Measurements from ENCODE around the gene MCEMP1. TPM values are rescaled to one million over a fixed set of nuclear protein-coding genes. Genes with fewer than 3 reads are reported as not detected.

Gene MCEMP1
- total RNA-seq, 4 donors from 2014 or later = 0.67 TPM; not detected in 3

DNA sequence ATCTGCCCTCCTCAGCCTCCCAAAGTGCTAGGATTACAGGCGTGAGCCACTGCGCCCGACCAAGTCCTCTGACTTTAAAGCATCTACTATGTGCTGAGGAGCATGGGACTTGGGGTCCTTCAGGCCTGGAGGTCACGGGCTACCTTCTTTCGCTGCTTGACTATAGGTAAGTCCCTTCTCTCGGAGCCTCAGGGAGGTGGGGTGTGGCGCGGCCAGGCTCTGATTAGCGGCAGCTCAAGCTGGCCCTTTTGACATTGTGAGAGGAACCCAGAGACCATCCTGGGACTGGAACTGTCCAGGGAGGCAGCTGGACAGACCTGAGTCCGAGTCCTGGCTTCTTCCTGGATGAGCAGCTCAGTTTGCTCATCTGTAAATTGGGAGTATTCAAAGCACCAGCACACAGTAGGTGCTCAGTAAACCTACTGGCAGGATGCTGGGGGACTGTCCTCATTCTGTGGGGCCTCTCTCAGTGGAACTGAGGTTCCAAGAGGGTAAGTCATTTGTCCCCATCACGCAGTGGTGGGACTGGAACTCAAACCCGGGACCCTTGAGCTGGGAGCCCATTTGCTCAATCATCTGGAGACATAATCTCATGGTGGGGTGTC is 24.3 kb downstream of the MCEMP1 start:
- no peaks in the 10 kb centered on the region for H3K36me3 ChIP-seq
- no peak overlapping the region for H3K4me3 ChIP-seq
- H3K4me1 ChIP-seq = no peaks in the 10 kb centered on the region
- no peak overlapping the region for H3K27ac ChIP-seq
- no peaks in the 10 kb centered on the region for H3K27me3 ChIP-seq
- no peak for TF ChIP-seq POLR2A (IDR thresholded peaks at IDR 0.05)
- TF ChIP-seq, protein P1, sequence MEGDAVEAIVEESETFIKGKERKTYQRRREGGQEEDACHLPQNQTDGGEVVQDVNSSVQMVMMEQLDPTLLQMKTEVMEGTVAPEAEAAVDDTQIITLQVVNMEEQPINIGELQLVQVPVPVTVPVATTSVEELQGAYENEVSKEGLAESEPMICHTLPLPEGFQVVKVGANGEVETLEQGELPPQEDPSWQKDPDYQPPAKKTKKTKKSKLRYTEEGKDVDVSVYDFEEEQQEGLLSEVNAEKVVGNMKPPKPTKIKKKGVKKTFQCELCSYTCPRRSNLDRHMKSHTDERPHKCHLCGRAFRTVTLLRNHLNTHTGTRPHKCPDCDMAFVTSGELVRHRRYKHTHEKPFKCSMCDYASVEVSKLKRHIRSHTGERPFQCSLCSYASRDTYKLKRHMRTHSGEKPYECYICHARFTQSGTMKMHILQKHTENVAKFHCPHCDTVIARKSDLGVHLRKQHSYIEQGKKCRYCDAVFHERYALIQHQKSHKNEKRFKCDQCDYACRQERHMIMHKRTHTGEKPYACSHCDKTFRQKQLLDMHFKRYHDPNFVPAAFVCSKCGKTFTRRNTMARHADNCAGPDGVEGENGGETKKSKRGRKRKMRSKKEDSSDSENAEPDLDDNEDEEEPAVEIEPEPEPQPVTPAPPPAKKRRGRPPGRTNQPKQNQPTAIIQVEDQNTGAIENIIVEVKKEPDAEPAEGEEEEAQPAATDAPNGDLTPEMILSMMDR (IDR thresholded peaks at IDR 0.05) = no peak
- intact Hi-C loops (cut with DNase I; ENCODE audit: low total_unique reads) = no loop called here
- no peak for DNase-seq
- no peaks in the 10 kb centered on the region for H3K9me3 ChIP-seq

DNA sequence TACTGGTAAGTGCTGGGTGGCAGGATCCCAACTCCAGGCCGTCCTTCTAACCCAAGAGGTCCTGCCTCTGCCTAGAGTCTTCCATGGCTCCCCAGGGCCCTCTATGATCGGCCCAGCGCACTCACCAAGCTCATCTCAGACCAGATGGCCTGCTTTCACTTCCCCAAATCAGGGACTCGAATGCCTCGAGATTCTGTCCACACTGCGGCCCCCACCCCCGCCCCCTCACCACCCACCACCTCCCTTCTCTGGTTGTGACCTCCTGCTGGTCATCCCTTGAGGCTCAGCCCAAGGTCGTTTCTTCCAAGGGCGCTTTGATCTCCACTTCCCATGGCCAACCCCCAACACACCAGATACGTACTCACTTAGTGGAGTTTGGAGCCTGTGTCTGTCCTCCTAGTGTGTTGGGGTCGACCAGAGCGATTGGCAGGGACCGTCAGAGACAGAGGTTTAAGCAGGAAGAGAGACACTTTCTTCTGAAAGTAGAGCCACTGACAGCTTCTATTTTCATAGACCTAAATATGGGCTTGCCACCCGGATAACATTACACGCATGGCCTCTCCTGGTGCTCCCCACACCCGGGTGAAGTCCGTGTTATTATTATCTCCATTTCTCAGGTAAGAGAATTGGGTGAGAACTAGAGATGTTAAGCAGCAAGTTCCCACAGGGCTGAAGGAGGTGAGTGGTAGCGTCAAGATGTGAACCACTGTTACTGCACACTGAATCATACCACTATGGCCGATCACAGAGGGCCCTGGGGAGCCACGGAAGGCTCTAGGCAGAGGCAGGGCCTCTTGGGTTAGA is 25.0 kb downstream of the MCEMP1 start, which contains the start of gene FCER2:
FCER2 (minus strand) TSS at position 478 of the 804 bp plus-strand sequence. CDS start 2,371 bp downstream, outside the sequence.
- intact Hi-C loops (cut with DNase I; ENCODE audit: low total_unique reads) = no loop called here
- H3K27me3 ChIP-seq = no peaks in the 10 kb centered on the region

GRCh38 chr19:7703332-7703731 is 26.4 kb downstream of the MCEMP1 start:
- Histone ChIP-seq H3K27ac (no peak overlapping the region), H3K4me1 (no peaks in the 10 kb centered on the region), H3K4me3 (no peak overlapping the region), H3K27me3 (no peaks in the 10 kb centered on the region), H3K9me3 (no peaks in the 10 kb centered on the region), H3K36me3 (no peaks in the 10 kb centered on the region)
- intact Hi-C loops (cut with DNase I; ENCODE audit: low total_unique reads) = no loop called here
- no peak for TF ChIP-seq POLR2A (IDR thresholded peaks at IDR 0.05)
- TF ChIP-seq, protein P1 (IDR thresholded peaks at IDR 0.05) = no peak
- DNase-seq = no peak

More for the DNA sequence above, 25.0 kb downstream of the MCEMP1 start, which contains the start of gene FCER2:
- Histone ChIP-seq H3K4me3 (no peak within 1 kb of the TSS), H3K4me1 (no peaks in the 10 kb centered on the region), H3K27ac (no peak within 1 kb of the TSS), H3K9me3 (no peaks in the 10 kb centered on the region), H3K36me3 (no peaks in the 10 kb centered on the region)
- no peak for DNase-seq
- no peak for TF ChIP-seq POLR2A (IDR thresholded peaks at IDR 0.05)
- TF ChIP-seq, protein P1 (IDR thresholded peaks at IDR 0.05) = no peak

DNA sequence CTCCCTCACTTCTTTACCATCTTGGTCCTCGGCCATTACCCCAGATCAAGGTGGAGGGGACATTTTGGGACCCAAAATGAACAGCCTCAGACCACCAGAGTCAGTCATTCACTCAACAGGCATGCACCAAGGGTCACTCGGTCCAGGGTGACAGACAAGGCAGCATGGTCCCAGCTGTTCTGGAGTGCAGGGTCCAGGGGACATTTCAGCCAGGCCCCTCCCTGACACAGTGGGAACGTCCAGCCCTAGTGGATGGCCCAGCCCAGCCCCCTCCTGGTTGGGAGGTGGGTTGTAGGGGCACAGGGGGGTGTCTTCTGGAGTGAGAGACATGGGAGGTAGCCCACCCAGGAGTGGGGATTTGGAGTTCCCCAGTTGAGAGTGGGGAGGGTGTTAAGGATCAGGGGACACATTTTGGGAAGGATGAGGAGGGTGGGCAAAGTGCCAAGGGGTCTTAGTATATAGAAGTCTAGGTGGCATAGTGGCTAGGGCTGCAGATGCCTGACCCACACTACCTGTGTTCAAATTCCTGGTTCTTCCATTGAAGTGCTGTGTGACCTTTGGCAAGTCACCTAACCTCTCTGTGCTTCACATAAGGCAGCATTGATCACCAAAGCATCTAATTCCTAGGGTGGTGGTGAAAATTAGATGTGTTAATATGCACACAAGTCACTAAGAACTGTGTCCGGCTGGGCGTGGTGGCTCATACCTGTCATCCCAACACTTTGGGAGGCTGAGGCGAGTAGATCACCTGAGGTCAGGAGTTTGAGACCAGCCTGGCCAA is 27.6 kb downstream of the MCEMP1 start:
- no peaks in the 10 kb centered on the region for H3K36me3 ChIP-seq
- no peak overlapping the region for H3K27ac ChIP-seq
- no peaks in the 10 kb centered on the region for H3K27me3 ChIP-seq
- TF ChIP-seq, protein P1 (IDR thresholded peaks at IDR 0.05) = no peak
- TF ChIP-seq POLR2A (IDR thresholded peaks at IDR 0.05) = no peak
- no peak overlapping the region for H3K4me3 ChIP-seq
- H3K4me1 ChIP-seq = no peaks in the 10 kb centered on the region
- no peaks in the 10 kb centered on the region for H3K9me3 ChIP-seq
- intact Hi-C loops (cut with DNase I; ENCODE audit: low total_unique reads) = no loop called here
- DNase-seq = no peak
